Uterus (tissue), 2 donors: Measurements from ENCODE around the gene SORCS3.

Experiments
- POLR2A ChIP-seq, 2 donors: fragments of 450-650 bp; IDR thresholded peaks; one replicate each; pipeline ENCODE4 v1.6.1; 2016; ENCODE audit warnings: antibody characterized with exemption in 2 of 2, mild to moderate bottlenecking in 1 of 2, moderate library complexity in 1 of 2
- TF ChIP-seq, protein P1 (sequence below), 4 experiments: fragments of 200-600 bp in 2 of 4; fragments of 450-650 bp in 2 of 4; sonication (generic) in 2 of 4; IDR thresholded peaks; one replicate each; pipeline ENCODE4 v1.5.1; 2016 to 2019; ENCODE audit warnings: antibody characterized with exemption in 4 of 4, mild to moderate bottlenecking in 2 of 4, moderate library complexity in 1 of 4

DNA sequence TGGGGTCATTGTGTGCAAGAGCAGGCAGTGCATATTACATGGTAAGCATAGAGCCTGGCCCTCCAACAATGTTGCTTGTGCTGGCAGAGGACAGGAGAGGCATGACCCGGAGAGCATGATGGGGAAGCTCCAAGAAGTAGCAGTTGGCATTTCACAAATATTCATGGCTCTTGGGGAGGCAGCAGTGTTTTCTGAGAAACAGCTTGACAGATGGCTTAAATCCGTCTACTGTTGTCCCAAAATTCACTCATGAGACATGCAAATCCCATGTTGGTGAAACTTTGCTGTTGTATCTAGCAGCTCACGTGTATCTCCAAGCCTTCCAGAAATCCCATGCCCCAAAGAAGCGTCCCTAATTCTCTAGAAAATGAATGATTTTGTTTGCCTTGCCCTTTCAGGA, 487.0 kb downstream of the SORCS3 start:
- TF ChIP-seq POLR2A (IDR thresholded peaks at IDR 0.05) = no peak
- TF ChIP-seq, protein P1, sequence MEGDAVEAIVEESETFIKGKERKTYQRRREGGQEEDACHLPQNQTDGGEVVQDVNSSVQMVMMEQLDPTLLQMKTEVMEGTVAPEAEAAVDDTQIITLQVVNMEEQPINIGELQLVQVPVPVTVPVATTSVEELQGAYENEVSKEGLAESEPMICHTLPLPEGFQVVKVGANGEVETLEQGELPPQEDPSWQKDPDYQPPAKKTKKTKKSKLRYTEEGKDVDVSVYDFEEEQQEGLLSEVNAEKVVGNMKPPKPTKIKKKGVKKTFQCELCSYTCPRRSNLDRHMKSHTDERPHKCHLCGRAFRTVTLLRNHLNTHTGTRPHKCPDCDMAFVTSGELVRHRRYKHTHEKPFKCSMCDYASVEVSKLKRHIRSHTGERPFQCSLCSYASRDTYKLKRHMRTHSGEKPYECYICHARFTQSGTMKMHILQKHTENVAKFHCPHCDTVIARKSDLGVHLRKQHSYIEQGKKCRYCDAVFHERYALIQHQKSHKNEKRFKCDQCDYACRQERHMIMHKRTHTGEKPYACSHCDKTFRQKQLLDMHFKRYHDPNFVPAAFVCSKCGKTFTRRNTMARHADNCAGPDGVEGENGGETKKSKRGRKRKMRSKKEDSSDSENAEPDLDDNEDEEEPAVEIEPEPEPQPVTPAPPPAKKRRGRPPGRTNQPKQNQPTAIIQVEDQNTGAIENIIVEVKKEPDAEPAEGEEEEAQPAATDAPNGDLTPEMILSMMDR (IDR thresholded peaks at IDR 0.05) = no peak
